Measurements from ENCODE around the gene POLR3E.
A peak's percentile ranks its signal among the peaks of the same experiment; 100 is the strongest.

Gene POLR3E, protein sequence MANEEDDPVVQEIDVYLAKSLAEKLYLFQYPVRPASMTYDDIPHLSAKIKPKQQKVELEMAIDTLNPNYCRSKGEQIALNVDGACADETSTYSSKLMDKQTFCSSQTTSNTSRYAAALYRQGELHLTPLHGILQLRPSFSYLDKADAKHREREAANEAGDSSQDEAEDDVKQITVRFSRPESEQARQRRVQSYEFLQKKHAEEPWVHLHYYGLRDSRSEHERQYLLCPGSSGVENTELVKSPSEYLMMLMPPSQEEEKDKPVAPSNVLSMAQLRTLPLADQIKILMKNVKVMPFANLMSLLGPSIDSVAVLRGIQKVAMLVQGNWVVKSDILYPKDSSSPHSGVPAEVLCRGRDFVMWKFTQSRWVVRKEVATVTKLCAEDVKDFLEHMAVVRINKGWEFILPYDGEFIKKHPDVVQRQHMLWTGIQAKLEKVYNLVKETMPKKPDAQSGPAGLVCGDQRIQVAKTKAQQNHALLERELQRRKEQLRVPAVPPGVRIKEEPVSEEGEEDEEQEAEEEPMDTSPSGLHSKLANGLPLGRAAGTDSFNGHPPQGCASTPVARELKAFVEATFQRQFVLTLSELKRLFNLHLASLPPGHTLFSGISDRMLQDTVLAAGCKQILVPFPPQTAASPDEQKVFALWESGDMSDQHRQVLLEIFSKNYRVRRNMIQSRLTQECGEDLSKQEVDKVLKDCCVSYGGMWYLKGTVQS

DNA sequence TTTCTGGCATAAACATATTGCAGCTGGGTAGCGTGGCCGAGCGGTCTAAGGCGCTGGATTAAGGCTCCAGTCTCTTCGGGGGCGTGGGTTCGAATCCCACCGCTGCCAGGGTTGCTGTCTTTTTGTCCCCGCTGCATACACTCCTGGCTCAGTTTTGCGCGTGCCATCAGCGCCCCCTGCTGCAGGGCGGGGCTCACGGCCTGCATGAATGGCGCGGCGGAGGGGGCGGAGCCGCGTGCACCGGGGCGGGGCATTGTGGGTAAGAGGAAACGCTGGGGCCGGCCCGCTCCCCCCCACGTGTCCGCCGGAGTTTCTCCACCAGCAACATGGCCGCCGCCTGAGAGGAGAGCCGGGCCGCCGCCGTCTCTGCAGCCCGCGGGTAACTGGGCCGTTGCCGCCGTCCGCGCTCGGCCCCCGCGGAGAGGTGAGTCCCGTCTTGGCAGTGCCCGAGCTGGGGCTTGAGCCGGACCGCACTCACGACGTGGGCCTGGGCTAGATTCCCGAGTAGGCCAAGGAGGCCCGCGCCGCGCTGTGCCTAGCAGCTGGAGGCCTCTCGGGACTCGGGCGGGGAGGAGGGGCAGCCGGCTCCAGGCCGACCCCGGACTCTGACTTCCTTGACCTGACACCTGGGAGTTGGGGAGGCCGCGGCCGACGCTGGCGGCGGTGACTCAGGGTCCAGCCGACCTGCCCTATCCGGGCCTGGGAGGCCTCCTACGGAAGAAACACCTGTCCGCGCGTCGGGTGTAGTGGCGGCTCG is at the start of gene POLR3E:
Gene POLR3E (plus strand): TSS at position 296 of the 757 bp plus-strand sequence. CDS start 5,560 bp downstream, outside the sequence.
- Mint-ChIP-seq H3K9me3 (no peaks in the 10 kb centered on the region), H3K4me3 (peak within 1 kb of the TSS; percentile 95), H3K27ac (peak within 1 kb of the TSS; percentile 94), H3K4me1 (ENCODE audit: low read depth) (peaks cover 41% of the 10 kb centered on the region), H3K36me3 (ENCODE audit: low read depth) (peaks cover 30% of the 10 kb centered on the region), H3K27me3 (no peaks in the 10 kb centered on the region)
- intact Hi-C loops (cut with micrococcal nuclease) = loop anchor here (1.0 kb wide), 2 partner anchors 90 to 107 kb away; no protein-coding TSS in a partner anchor

DNA sequence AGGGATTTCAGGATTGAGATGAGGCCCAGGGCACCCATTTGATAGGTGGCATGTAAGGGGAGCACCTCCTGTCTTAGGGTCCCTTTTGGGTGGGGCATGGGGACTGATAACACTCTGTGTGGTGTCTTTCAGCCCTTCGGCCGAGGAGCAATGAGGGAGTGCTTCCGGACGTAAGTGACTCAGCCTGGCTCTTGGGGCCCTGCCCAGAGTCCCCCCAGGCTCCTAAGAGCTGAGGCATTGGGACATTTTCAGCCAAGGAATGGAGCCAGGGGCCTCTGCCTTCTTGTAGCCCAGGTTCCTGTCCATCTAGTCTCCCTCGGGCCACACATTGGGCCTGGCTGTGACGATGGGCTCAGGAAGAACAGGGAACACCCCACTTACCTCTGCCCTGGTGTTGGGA is 46.7 kb upstream of the POLR3E start:
- Mint-ChIP-seq H3K4me1 (ENCODE audit: low read depth) (no peaks in the 10 kb centered on the region), H3K27me3 (no peaks in the 10 kb centered on the region), H3K27ac (no peak overlapping the region), H3K4me3 (no peak overlapping the region), H3K9me3 (peaks cover 17% of the 10 kb centered on the region), H3K36me3 (ENCODE audit: low read depth) (peaks cover 100% of the 10 kb centered on the region)
- intact Hi-C loops (cut with micrococcal nuclease) = no loop called here

DNA sequence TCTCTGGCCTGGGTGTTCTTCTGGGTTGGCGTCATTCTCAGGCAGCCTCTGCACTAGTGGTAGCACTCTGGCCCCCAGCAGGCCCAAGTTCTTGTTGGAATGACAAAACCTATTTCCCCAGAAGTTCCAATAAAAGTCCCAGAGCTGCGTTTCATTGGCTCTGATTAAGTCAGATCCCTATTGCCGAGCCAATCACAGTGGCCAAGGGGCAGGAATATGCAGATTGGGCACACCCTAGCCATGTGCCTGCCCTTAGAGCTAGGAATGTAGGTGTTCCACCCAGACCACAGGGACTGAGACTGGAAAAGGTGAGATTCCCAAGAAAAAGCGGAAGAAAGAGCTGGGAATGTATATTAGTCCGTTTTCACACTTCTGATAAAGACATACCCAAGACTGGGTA is 44.9 kb upstream of the POLR3E start:
- H3K27ac Mint-ChIP-seq = no peak overlapping the region
- H3K4me3 Mint-ChIP-seq = no peak overlapping the region
- intact Hi-C loops (cut with micrococcal nuclease) = no loop called here
- no peaks in the 10 kb centered on the region for H3K27me3 Mint-ChIP-seq
- H3K9me3 Mint-ChIP-seq = peaks cover 19% of the 10 kb centered on the region
- no peaks in the 10 kb centered on the region for H3K4me1 Mint-ChIP-seq (ENCODE audit: low read depth)
- H3K36me3 Mint-ChIP-seq (ENCODE audit: low read depth) = peaks cover 98% of the 10 kb centered on the region

DNA sequence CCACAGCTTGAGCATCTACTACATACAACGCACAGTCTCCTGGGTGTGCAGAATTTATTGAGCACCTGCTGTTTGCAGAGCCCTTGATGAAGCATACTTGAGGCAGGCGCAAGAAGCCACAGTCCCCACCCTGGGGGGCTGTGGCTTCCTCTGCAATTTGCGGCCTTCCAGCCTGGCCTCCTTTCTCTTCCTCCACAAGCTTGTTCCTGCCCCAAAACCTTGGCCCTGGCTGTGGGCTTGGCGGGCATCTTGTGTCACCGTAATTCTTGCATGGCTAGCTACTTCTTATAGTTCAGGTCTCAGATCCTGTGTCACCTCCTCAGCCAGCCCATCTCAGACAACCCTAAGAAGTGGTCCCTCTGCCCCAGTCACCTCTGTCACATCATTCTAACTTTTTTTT is 43.9 kb upstream of the POLR3E start:
- Mint-ChIP-seq H3K9me3 (peaks cover 19% of the 10 kb centered on the region), H3K4me1 (ENCODE audit: low read depth) (no peaks in the 10 kb centered on the region), H3K27me3 (no peaks in the 10 kb centered on the region), H3K27ac (no peak overlapping the region), H3K4me3 (no peak overlapping the region), H3K36me3 (ENCODE audit: low read depth) (peaks cover 98% of the 10 kb centered on the region)
- intact Hi-C loops (cut with micrococcal nuclease) = no loop called here

DNA sequence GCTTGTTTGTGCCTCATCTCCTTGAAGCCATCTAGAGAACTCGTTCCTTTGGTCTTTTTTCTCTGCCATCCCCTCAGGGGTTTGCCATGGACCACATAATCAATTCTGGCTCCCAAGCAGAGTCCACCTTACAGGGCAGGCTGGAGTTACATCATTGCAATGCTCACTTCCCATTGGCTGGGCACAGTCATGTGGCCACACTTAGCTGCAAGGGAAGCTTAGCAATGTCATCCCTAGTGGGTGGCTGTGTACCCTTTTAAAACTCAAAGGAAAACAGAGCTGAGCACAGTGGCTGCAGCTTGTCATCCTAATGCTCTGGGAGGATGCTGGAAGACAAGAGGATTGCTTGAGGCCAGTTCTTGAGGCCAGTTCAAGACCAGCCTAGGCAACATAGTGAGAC is 41.9 kb upstream of the POLR3E start:
- Mint-ChIP-seq H3K36me3 (ENCODE audit: low read depth) (peaks cover 98% of the 10 kb centered on the region), H3K4me1 (ENCODE audit: low read depth) (no peaks in the 10 kb centered on the region), H3K27me3 (no peaks in the 10 kb centered on the region), H3K4me3 (no peak overlapping the region), H3K9me3 (peaks cover 19% of the 10 kb centered on the region), H3K27ac (no peak overlapping the region)
- intact Hi-C loops (cut with micrococcal nuclease) = no loop called here

DNA sequence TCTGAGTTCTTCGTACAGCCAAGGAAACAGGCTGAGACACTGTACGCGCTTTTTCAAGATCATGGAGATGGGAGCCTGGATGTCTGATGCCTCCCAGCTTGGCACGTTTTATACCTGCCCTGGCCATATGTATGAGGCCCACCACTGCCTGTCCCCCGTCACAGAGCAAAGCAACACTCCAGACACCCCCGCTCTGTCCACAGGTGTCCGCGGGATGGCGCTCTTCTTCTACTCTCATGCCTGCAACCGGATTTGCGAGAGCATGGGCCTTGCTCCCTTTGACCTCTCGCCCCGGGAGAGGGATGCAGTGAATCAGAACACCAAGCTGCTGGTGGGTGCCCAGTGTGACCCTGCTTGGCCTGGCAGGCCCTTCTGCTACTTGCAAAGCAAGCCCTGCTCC is 39.8 kb upstream of the POLR3E start:
- Mint-ChIP-seq H3K27me3 (no peaks in the 10 kb centered on the region), H3K27ac (no peak overlapping the region), H3K4me3 (no peak overlapping the region), H3K9me3 (peaks cover 19% of the 10 kb centered on the region), H3K36me3 (ENCODE audit: low read depth) (peaks cover 98% of the 10 kb centered on the region), H3K4me1 (ENCODE audit: low read depth) (no peaks in the 10 kb centered on the region)
- intact Hi-C loops (cut with micrococcal nuclease) = no loop called here

DNA sequence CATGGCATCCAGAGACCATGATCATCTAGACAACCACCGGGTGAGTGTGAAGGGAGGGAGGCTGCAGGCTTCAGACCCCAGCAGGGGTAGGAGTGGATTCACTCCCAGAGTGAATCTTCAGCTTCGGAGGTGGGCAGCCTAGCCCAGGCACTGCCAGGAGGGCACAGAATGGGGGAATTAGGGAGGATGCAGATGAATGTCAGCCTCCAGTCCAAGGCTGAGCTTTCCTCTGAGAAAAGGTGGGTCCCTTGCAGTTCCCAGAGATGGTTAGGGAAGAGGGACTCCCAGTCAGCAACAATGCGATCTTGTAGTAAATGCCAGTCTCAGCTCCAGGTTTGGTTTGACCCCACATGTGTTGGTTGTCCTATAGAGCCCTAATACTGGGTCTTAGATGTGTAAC is 36.7 kb upstream of the POLR3E start:
- Mint-ChIP-seq H3K36me3 (ENCODE audit: low read depth) (peaks cover 98% of the 10 kb centered on the region), H3K27ac (no peak overlapping the region), H3K4me3 (no peak overlapping the region)

DNA sequence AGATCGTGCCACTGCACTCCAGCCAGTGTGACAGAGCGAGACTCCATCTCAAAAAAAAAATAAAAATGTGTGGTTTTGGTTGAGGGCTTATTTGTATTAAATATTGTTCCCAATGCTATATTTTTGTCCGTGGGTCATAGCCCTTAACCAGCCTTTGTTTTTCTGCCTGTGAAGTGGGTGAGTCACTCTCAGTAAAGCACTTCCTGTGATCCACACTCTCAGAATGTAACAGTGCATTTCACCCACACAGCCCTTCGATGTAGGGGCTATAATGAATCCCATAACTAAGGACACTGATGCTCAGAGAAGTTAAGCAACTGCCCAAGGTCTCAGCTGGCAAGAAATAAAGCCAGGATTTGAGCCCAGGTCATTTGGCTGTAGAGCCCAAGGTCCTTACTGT is 34.7 kb upstream of the POLR3E start:
- no peaks in the 10 kb centered on the region for H3K9me3 Mint-ChIP-seq
- H3K4me1 Mint-ChIP-seq (ENCODE audit: low read depth) = no peaks in the 10 kb centered on the region
- no peak overlapping the region for H3K27ac Mint-ChIP-seq
- H3K27me3 Mint-ChIP-seq = no peaks in the 10 kb centered on the region
- intact Hi-C loops (cut with micrococcal nuclease) = no loop called here
- H3K36me3 Mint-ChIP-seq (ENCODE audit: low read depth) = peaks cover 100% of the 10 kb centered on the region
- H3K4me3 Mint-ChIP-seq = no peak overlapping the region

More for the DNA sequence above, 36.7 kb upstream of the POLR3E start:
- no peaks in the 10 kb centered on the region for H3K4me1 Mint-ChIP-seq (ENCODE audit: low read depth)
- peaks cover 2% of the 10 kb centered on the region for H3K9me3 Mint-ChIP-seq
- H3K27me3 Mint-ChIP-seq = no peaks in the 10 kb centered on the region
- intact Hi-C loops (cut with micrococcal nuclease) = no loop called here

DNA sequence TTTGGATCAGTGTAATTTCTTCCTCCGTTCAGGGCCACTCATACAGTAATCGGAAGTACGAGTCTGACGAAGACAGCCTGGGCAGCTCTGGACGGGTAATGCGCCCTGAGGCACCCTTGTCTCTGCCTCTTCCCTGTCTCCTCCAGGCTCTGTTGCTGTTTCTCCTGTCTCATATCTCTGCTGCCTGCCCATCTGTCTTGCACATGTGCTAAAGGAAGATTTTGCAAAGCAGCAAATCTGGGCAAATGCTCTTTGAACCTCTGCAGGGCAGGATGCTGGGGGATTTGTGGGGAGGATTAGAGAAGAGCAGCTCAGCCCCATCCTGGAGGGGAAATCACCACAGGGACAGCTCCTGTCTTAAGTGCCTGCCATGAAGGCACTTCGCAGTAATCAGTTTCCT is 32.4 kb upstream of the POLR3E start:
- intact Hi-C loops (cut with micrococcal nuclease) = no loop called here
- peaks cover 100% of the 10 kb centered on the region for H3K36me3 Mint-ChIP-seq (ENCODE audit: low read depth)
- H3K4me3 Mint-ChIP-seq = no peak overlapping the region
- no peaks in the 10 kb centered on the region for H3K27me3 Mint-ChIP-seq
- no peaks in the 10 kb centered on the region for H3K4me1 Mint-ChIP-seq (ENCODE audit: low read depth)
- no peak overlapping the region for H3K27ac Mint-ChIP-seq
- H3K9me3 Mint-ChIP-seq = no peaks in the 10 kb centered on the region

DNA sequence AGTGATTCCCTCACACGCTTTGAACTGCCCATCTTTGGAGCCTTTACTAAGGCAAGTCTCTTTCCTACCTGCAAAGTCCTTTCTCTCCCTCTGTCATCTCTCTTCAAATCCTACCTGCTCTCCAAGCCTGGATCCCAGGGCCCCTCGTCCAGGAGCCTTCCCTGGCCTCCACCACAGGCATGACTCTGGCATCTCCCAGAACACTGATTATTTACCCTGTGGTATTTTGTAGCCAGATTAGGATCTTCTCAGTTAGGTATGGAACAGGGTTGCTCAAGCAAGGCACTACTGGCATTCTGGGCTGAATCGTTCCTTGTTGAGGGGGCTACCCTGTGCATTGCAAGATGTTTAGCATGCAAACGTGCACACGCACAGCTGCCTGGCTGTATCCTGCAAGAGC is 31.9 kb upstream of the POLR3E start:
- no peaks in the 10 kb centered on the region for H3K27me3 Mint-ChIP-seq
- no peak overlapping the region for H3K4me3 Mint-ChIP-seq
- no peaks in the 10 kb centered on the region for H3K9me3 Mint-ChIP-seq
- H3K4me1 Mint-ChIP-seq (ENCODE audit: low read depth) = no peaks in the 10 kb centered on the region
- intact Hi-C loops (cut with micrococcal nuclease) = no loop called here
- H3K27ac Mint-ChIP-seq = no peak overlapping the region
- peaks cover 100% of the 10 kb centered on the region for H3K36me3 Mint-ChIP-seq (ENCODE audit: low read depth)

DNA sequence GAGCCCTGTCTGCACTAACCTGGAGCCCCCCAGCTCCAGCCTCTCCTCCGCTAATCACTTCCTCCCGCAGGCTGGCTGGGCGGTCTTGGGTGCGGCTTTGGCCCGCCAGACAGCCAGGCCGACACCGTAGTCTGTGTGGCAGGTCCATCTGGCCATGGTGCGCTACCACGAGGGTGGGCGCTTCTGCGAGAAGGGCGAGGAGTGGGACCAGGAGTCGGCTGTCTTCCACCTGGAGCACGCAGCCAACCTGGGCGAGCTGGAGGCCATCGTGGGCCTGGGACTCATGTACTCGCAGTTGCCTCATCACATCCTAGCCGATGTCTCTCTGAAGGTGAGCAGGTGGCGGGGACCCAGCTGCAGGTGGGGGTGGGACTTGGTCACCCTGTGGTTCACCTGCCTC is 30.7 kb upstream of the POLR3E start:
- intact Hi-C loops (cut with micrococcal nuclease) = no loop called here
- Mint-ChIP-seq H3K27ac (no peak overlapping the region), H3K27me3 (no peaks in the 10 kb centered on the region), H3K4me3 (no peak overlapping the region), H3K36me3 (ENCODE audit: low read depth) (peaks cover 100% of the 10 kb centered on the region), H3K4me1 (ENCODE audit: low read depth) (no peaks in the 10 kb centered on the region), H3K9me3 (no peaks in the 10 kb centered on the region)

DNA sequence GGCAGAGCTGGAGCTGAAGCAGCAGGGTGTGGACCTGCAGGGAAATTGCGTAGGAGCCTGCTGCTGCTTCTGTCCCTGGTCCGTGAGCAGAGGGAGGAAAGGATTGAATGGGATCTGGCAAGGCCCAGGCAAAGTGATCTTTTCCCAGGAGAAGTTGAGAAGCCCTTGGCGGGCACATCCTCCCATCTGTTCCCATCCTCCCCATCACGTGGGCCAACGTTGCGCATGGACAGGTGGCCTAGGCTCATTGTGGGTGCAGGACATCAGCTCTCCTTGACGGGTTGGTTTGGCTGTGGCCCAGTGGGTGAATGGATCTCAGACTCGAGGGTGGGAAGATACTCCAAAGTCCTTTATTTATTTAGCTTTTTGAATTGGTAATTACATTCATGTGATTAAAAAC is 29.4 kb upstream of the POLR3E start:
- Mint-ChIP-seq H3K4me3 (no peak overlapping the region), H3K36me3 (ENCODE audit: low read depth) (peaks cover 100% of the 10 kb centered on the region), H3K27me3 (no peaks in the 10 kb centered on the region), H3K27ac (no peak overlapping the region), H3K9me3 (no peaks in the 10 kb centered on the region), H3K4me1 (ENCODE audit: low read depth) (no peaks in the 10 kb centered on the region)
- intact Hi-C loops (cut with micrococcal nuclease) = no loop called here

DNA sequence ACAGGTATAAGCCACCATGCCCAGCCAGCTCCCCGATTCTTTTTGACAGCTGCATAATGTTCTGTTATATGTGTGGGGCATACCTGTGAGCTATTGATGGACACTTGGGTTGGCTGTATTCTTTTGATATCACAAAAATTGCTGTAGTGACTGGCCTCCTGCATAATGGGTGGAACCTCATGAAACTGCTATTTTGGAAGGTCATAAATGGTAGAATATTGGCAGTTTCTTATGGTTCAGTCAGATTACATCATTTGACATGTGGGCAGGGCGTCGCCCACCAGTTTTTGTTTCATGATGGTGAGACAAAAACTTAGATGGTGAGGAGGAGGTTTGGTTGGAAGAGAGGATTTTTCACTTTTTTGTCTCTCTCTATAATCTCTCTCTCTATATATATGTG is 26.7 kb upstream of the POLR3E start:
- Mint-ChIP-seq H3K27ac (no peak overlapping the region), H3K27me3 (no peaks in the 10 kb centered on the region), H3K4me1 (ENCODE audit: low read depth) (no peaks in the 10 kb centered on the region), H3K36me3 (ENCODE audit: low read depth) (peaks cover 100% of the 10 kb centered on the region), H3K9me3 (no peaks in the 10 kb centered on the region), H3K4me3 (no peak overlapping the region)
- intact Hi-C loops (cut with micrococcal nuclease) = loop anchor here (10.0 kb wide), 1 partner anchor 296 kb away; no protein-coding TSS in a partner anchor
